DOHH2 (cell line): ENCODE data around the gene DNER.
"Not testable (repeated sequence)": the region's sequence is repeated elsewhere in the genome, so short reads cannot be mapped to it uniquely, and the experiment has no call there.

Source experiments
- CTCF ChIP-seq: fragments of 200-600 bp; sonication (generic); IDR thresholded peaks from one replicate; pipeline ENCODE4 v1.5.1; 2014; ENCODE audit warnings: antibody characterized with exemption, mild to moderate bottlenecking, low read depth, low read length; ENCODE audit not compliant: poor library complexity, severe bottlenecking
- EZH2phosphoT487 ChIP-seq: fragments of 200-600 bp; sonication (generic); IDR thresholded peaks from 2 replicates; pipeline ENCODE4 v1.6.1; 2017; ENCODE audit warnings: borderline replicate concordance, mild to moderate bottlenecking, antibody characterized with exemption, low read length, moderate library complexity, mixed read lengths

DNA sequence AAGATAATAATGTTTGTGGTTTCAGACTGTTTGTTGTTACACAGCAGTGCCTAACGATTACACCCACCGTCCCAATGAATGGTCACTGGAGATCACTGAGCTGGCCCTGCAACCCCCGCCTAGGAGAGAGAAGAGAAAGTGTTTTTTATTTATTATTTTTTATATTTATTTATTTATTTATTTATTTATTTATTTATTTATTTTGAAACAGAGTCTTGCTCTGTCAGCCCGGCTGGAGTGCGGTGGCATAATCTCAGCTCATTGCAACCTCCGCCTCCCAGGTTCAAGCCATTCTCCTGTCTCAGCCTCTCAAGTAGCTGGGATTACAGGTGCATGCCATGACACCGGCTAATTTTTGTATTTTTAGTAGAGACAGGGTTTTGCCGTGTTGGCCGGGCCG, 43.1 kb upstream of the DNER start:
- not testable (repeated sequence) for TF ChIP-seq CTCF, EZH2phosphoT487
